Nephron progenitor cell (in vitro differentiated cells): ENCODE data around the gene ITGA2B.

Experiments
- DNase-seq: peaks from one replicate; pipeline ENCODE4 v3.0.0; 2021
- H3K27ac Mint-ChIP-seq: 2 replicates; pipeline ENCODE4 v1.8.0; 2021; ENCODE audit warnings: mild to moderate bottlenecking, moderate library complexity, mixed read lengths
- H3K27me3 Mint-ChIP-seq: 2 replicates; pipeline ENCODE4 v1.8.0; 2021; ENCODE audit warnings: mild to moderate bottlenecking, low read depth, mixed read lengths; ENCODE audit not compliant: poor library complexity
- H3K36me3 Mint-ChIP-seq: 2 replicates; pipeline ENCODE4 v1.8.0; 2021; ENCODE audit warnings: low read depth, mixed read lengths
- H3K4me1 Mint-ChIP-seq: 2 replicates; pipeline ENCODE4 v1.8.0; 2021; ENCODE audit warnings: mixed read lengths
- H3K4me3 Mint-ChIP-seq: 2 replicates; pipeline ENCODE4 v1.8.0; 2021; ENCODE audit warnings: mild to moderate bottlenecking, moderate library complexity, mixed read lengths
- H3K9me3 Mint-ChIP-seq: 2 replicates; pipeline ENCODE4 v1.8.0; 2021; ENCODE audit warnings: mild to moderate bottlenecking, moderate library complexity, mixed read lengths
- TF ChIP-seq, protein P1 (sequence below): fragments of 200-600 bp; sonication (generic); IDR thresholded peaks from 2 replicates; pipeline ENCODE4 v1.5.0; 2021; ENCODE audit warnings: antibody characterized with exemption

The ITGA2B gene

DNA sequence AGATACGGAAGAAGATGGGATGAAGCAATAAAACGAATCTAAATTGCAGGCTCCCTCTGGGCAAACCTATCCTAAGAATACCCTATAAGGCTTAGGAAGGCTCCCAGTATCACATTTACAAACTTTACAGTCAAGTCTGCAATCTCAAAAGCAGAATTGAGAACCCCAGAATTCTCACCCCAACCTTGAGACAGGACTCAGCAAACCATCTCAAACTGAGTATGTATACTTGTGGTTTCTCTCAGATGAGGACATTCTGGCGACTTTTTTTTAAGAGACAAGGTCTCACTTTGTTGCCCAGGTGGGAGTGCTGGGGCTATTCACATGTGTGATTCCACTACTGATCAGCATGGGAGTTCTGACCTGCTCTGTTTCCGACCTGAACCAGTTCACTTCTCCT lies 19.3 kb upstream of the ITGA2B start:
- peak overlapping the region; percentile 42 for H3K27ac Mint-ChIP-seq
- peaks cover 35% of the 10 kb centered on the region for H3K36me3 Mint-ChIP-seq
- no peak overlapping the region for H3K4me3 Mint-ChIP-seq
- TF ChIP-seq, protein P1, sequence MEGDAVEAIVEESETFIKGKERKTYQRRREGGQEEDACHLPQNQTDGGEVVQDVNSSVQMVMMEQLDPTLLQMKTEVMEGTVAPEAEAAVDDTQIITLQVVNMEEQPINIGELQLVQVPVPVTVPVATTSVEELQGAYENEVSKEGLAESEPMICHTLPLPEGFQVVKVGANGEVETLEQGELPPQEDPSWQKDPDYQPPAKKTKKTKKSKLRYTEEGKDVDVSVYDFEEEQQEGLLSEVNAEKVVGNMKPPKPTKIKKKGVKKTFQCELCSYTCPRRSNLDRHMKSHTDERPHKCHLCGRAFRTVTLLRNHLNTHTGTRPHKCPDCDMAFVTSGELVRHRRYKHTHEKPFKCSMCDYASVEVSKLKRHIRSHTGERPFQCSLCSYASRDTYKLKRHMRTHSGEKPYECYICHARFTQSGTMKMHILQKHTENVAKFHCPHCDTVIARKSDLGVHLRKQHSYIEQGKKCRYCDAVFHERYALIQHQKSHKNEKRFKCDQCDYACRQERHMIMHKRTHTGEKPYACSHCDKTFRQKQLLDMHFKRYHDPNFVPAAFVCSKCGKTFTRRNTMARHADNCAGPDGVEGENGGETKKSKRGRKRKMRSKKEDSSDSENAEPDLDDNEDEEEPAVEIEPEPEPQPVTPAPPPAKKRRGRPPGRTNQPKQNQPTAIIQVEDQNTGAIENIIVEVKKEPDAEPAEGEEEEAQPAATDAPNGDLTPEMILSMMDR: no peak
- H3K27me3 Mint-ChIP-seq: no peaks in the 10 kb centered on the region
- H3K4me1 Mint-ChIP-seq: no peaks in the 10 kb centered on the region
- H3K9me3 Mint-ChIP-seq: no peaks in the 10 kb centered on the region
- no peak for DNase-seq

- no peak for DNase-seq
- H3K4me3 Mint-ChIP-seq: no peak overlapping the region
- H3K27ac Mint-ChIP-seq: no peak overlapping the region
- H3K9me3 Mint-ChIP-seq: no peaks in the 10 kb centered on the region
- peaks cover 64% of the 10 kb centered on the region for H3K36me3 Mint-ChIP-seq
- TF ChIP-seq, protein P1: no peak
- H3K27me3 Mint-ChIP-seq: no peaks in the 10 kb centered on the region
- H3K4me1 Mint-ChIP-seq: no peaks in the 10 kb centered on the region
Observed at GRCh38 chr17:44402564-44403172, 13.2 kb upstream of the ITGA2B start.

GRCh38 chr17:44400226-44400847 lies 10.9 kb upstream of the ITGA2B start:
- no peaks in the 10 kb centered on the region for H3K4me1 Mint-ChIP-seq
- TF ChIP-seq, protein P1: peak; percentile 30
- no peak for DNase-seq
- no peaks in the 10 kb centered on the region for H3K27me3 Mint-ChIP-seq
- H3K4me3 Mint-ChIP-seq: no peak overlapping the region
- no peaks in the 10 kb centered on the region for H3K9me3 Mint-ChIP-seq
- peaks cover 66% of the 10 kb centered on the region for H3K36me3 Mint-ChIP-seq
- H3K27ac Mint-ChIP-seq: peak overlapping the region; percentile 19

DNA sequence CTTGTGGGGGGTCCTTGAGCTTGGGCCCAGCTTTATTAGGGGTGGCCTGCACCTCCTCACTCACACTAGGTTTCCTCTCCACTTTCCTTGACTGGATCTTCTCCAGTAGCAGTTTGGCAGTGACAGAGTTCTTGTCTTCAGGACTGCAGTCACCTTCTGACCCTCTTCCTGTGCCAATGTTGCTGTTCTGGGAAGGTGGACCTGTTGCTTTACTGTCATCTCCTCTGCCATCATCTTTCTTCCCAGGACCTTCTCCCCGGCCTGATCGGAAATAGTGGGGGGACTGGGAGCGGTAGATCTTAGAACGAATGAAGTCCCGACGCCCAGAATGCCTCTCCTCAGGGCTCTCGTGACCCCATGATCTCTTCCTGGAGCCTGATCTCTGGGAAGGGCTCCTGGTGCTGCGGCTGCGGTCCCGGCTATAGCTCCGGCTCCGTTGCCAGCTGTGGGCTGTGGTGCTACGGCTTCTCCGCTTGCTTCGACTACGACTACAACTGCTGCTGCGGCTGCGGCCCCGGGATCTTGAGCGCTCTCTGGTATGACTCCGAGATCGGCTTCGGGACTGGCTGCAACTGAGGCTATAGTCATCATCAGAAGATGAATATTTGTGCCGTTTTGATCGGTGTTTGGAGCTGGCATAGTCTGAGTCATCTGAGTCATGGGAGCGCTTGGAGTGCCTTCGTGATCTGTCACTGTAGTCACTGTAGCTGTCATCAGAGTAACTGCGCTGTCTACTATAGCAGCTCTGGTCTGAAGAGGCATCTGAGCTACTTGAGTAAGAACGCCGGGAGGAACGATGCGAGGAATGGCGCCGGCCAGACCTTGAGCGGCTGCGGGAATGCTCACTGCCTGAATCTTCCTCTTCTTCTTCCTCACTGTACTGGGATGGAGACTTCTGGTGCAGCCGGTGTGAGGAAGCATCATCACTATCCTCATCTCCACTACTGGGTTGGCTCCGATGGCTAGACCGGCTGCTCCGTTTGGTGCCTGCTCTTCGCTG lies 9.5 kb upstream of the ITGA2B start:
- Mint-ChIP-seq H3K27me3 (no peaks in the 10 kb centered on the region), H3K27ac (no peak overlapping the region), H3K36me3 (peaks cover 60% of the 10 kb centered on the region), H3K4me1 (no peaks in the 10 kb centered on the region), H3K9me3 (no peaks in the 10 kb centered on the region), H3K4me3 (no peak overlapping the region)
- TF ChIP-seq, protein P1: no peak
- DNase-seq: no peak

DNA sequence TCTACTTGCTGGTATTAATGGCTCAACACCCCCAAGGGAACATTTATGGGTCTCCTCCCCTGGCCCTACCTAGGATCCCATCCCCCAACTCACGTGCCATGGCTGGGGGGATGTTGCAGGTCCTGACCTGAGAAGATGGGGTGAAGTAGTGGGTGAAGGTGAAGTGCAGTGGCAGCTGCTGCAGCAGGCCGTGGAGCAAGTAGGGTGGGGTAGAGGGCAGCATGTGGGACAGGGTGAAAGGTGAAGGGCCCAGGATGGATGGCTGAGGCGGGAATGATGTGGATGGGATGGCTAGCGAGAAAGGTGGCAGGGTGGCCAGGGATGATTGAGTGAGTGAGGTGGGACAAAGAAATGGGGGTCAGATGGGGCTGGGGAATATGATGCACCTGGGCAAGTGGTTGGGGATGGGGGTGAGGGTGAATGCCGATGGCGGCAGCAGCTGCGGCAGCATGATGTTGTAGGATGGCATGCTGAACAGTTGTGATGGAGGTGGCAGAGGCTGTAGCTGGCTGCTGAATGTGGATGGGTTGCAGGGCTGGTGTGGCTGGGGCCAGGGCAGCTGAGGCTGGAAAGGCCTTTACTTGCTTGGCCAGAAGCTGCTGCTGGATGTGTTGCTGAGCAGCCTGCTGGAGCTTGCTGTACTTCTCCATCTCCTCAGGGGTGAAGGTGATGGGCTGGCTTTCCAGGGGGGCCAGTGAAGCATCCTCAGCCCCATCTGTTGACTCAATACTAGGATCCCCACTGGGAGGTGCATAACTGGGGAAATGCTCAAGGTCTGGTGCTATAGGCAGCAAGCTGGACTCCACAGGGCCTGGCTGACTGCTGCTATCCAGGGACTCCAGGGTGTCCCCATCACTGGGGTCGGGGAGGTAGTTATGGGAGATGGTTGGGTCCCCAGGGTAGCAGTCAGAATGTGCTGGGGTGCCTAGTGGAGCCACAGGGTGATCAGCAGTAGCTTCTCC lies 8.3 kb upstream of the ITGA2B start:
- Mint-ChIP-seq H3K27ac (no peak overlapping the region), H3K27me3 (no peaks in the 10 kb centered on the region), H3K9me3 (no peaks in the 10 kb centered on the region)

More for the DNA sequence above, 8.3 kb upstream of the ITGA2B start:
- H3K4me1 Mint-ChIP-seq: no peaks in the 10 kb centered on the region
- H3K36me3 Mint-ChIP-seq: peaks cover 53% of the 10 kb centered on the region
- TF ChIP-seq, protein P1: no peak
- H3K4me3 Mint-ChIP-seq: no peak overlapping the region
- DNase-seq: no peak
